NCI-H2227 (cell line): ENCODE measurements around the gene MIAT.

Source experiments
- DNase-seq: peaks from one replicate; lab custom pipeline; 2025; ENCODE audit not compliant: unreplicated experiment; lab: John Stamatoyannopoulos, UW

Gene MIAT

DNA sequence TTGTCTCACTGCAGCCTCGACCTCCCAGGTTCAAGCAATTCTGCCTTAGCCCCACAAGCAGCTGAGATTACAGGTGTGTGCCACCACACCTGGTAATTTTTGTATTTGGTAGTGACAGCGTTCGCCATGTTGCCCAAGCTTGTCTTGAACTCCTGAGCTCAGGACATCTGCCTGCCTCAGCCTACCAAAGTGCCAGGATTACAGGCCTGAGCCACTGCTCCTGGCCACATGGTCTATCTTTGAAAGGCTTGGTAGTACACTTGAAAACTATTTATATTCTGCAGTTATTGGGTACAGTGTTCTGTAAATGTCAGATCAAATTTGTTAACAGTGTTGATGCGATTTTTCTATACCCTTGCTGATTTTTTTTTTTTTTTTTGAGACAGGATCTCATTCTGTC, 26.1 kb upstream of the MIAT start:
- DNase-seq: no peak

GRCh38 chr22:26632422-26633155, 24.8 kb upstream of the MIAT start:
- DNase-seq: no peak

DNA sequence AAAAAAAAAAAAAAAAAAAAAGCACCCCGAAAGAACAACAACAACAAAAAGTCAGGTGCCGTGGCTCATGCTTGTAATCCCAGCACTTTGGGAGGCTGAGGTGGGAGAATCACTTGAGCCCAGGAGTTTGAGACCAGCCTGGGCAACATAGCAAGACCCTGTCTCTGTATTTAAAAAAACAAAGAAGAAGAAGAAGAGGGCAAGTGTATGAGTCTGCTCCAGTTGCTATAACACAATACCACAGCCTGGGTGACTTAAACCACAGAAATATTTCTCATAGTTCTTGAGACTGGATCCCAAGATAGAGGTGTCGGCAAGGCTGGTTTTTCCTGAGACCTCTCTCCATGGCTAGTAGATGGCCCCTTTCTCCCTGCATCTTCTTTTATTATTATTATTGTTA, 23.2 kb upstream of the MIAT start:
- no peak for DNase-seq

- no peak for DNase-seq
Measured at GRCh38 chr22:26635117-26635516, 22.3 kb upstream of the MIAT start.

GRCh38 chr22:26636296-26636695, 21.1 kb upstream of the MIAT start:
- DNase-seq: no peak

- no peak for DNase-seq
Measured at GRCh38 chr22:26642465-26643417, 14.6 kb upstream of the MIAT start.

GRCh38 chr22:26643418-26644100, 13.8 kb upstream of the MIAT start:
- no peak for DNase-seq

DNA sequence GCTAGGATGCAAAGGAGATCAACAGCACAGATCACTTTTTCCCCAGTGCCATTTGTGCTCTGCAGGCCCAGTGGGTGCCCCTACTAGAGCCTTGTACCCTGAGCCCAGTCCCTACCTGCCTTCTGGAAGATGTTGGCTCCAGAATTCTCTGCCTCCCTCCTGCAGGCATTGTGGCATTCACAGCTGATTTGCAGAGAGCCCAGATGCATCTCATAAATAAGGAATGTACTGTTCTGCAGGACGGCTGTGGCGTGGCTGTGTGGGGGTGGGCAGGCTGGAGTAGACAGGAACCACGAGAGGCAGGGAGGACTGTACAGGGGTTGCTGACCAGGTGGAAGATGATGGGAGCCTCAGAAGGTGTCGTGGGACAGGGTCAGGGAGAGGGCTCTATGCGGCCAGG, 11.2 kb upstream of the MIAT start:
- DNase-seq: no peak

DNA sequence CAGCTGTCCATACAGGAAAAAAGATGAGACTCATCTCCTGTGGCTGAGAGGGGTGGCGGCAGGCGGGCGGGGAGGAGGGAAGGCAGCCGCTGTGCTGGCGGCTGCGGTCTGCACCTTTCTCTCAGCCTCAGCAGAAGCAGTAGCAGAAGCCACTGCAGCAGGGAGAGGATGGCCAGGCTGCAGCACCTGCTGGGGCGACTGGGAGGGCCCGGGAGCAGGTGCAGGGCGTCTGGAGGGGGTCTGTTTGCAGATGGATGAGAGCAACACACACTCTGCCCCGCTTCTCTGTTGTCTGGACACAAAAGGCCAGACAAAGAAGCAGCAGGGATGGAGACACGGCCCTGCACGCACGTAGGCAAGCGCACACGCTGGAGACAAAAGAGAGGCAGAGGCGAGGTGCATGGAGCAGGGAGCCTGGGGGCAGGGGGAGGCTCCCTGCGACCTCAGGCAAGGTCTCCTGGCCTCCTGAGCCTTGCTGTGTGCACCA, 9.3 kb upstream of the MIAT start:
- DNase-seq: peak; percentile 78

DNA sequence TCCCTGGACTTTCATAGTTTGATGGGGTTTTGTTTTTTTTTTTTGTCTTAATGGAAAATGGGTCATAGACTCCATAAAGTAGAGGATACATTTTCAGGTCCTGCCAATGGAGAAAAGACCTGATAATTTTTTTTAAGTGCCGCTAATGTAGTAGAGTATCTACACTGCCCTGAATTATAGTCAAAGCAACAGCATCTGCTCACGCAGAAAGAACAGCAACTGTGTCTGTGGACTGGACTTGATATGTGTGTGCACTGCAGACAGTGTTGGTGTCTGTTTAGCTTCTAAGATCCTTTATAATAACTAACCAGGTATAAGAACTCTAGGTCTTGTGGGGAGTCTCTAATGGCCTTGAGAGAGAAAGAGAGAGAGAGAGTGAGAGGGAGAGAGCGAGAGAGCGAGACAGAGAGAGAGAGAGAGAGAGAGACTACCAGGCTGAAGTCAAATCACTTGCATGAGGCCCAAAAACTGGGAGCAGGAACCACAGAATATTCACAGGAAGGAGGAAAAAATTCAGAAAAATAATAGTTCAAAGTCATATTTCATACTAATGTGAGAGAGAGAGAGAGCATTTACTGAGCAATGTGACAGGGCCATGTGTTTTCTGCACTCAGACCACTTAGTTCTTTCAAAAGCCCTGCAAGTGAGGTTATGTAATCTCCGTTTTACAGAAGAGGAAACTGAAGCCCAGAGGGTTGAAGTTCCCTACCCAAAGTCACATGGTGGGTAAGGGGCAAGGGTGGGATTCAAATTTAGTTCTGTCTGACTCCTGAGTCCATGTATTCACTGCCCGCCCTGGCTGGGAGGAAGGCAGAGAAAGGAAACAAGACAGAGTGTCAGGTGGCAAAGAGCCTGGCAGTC, 8.6 kb upstream of the MIAT start:
- DNase-seq: no peak

- no peak for DNase-seq
Measured at GRCh38 chr22:26650722-26651421, 6.5 kb upstream of the MIAT start.

GRCh38 chr22:26651815-26652214, 5.6 kb upstream of the MIAT start:
- DNase-seq: no peak

DNA sequence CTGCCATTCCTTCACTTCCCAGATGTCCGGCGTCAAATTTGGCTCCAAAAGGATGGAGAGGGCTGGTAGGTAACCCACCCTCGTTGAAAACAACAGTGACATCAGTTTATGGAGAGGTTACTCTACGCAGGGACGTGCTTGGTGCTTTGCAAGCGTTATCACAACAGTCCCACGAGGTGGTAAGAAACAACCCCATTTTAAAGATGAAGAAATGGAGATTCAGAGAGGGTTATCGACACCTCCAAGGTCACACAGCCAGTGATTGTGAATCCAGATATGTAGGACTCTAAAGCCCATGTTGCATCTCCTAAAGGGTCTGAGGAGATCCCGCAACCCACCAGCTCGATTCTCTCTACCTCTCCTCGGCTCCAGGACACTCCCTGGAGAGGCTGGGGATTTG, 773 bp downstream of the MIAT start:
- no peak for DNase-seq

DNA sequence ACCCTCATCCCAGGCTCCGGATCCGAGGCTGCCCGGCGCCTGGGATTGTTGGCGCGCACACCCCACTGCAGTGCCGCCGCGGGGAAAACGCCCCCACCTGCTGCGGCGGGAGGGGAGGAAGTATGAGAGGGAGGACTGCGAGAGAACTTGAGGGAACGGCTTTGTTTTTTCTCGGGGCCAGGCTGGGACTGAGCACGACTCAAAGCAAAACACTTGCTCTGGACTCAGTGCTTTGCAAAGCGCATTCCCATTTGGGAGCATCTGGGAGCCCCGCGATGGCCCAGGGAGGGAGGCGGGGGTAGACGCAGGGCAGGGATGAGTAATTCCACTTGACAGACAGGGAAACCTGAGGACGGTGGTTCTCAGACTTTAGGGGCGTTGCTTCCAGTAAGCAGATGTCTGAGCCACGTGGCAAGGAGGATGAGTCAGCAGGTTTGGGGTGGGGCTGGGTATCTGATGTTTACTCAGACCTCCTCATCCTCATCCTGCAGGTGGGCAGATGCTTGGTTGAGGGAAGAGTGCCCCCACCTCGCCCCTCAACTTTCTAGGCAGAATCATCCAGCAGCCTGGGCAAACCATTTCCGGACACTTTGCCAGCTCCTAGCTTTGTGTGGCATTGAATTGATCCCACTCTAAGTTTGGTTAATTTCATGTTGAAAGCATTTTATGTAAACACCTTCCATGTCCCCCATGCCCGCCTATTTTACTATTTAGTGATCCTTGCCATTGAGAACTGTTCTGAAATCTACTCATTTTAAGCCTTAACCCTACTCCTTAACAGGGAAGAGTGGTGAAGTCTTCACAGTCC, 1.5 kb downstream of the MIAT start:
- peak; percentile 86 for DNase-seq

DNA sequence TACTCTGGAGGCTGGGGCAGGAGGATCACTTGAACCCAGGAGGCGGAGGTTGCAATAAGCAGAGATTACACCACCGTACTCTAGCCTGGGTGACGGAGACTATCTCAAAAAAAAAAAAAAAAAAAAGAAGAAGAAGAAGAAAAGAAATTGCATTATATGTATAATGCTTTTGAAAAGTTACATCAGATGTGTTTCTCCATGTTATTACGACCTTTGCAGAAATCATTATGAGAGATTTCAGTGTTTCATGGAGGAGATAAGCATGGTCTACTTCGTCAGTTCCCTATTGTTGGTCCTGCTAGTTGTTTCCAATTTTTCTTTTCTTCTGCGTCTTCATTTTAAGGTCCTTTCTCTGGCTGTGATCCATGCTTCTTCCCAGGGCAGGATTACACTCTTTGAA, 3.0 kb downstream of the MIAT start:
- no peak for DNase-seq

- peak; percentile 22 for DNase-seq
Measured at GRCh38 chr22:26660961-26661578, 3.7 kb downstream of the MIAT start.

DNA sequence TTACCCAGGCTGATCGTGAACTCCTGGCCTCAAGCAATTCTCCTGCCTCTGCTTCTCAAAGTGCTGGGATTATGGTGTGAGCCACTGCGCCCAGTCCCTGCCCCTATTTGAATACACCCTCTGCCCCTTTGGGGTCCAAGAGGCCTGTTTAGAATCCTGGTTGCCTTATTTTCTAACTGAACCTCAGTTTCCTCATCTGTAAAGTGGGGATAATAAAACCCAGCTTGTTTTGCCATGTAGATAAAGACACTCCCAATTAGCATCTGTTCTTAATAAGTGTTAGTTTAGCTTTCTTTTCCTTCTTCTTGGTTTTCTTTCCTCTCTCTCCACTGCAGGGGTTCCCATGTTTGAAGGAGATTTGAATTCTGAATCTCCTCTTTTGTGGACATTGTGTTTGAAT, 4.8 kb downstream of the MIAT start:
- no peak for DNase-seq

GRCh38 chr22:26663374-26663923, 6.1 kb downstream of the MIAT start:
- no peak for DNase-seq
